ENCODE measurements around the gene STK36. TPM values are rescaled to one million over a fixed set of nuclear protein-coding genes. Genes with fewer than 3 reads are reported as not detected.

STK36 gene
- polyA plus RNA-seq, 1 experiment, result 53.1 TPM

DNA sequence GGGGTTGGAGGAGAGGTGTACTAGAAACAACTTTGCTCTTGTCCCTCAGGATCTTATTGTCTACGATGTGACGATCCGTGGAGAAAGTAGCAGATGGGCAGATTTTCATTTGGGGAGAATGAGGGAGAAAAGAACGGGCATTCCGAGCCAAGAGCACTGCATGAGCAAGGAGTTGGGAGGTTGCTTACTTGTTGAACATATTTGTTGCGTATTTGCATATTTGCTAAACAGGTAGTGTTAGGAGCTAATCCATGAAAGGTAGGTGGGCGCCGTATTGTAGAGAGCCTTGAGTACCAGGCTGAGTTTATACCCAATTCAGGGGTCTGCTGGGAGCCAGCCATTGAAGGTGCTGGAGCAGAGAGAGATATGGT is 11.9 kb upstream of the STK36 start:
- POLR2A ChIA-PET, result interaction anchor here (0.6 to 3.0 kb wide), 9 partner anchors 8 to 418 kb away, joined by 3 to 24 read pairs (median 5); partner anchors contain the start of genes PLCD4, RNF25, STK36 and TTLL4
- Histone ChIP-seq H3K27ac (ENCODE audit: low read depth, low read length) (peak overlapping the region; percentile 21), H3K9me3 (ENCODE audit: control insufficient read depth, insufficient read depth, low read length) (peaks cover 3% of the 10 kb centered on the region; the same call in 1 of the 2 replicates), H3K4me3 (ENCODE audit: low read depth, low read length) (peak overlapping the region; percentile 91), H3K27me3 (ENCODE audit: control insufficient read depth, insufficient read depth, low read length) (no peaks in the 10 kb centered on the region)
- TF ChIP-seq, protein P1, sequence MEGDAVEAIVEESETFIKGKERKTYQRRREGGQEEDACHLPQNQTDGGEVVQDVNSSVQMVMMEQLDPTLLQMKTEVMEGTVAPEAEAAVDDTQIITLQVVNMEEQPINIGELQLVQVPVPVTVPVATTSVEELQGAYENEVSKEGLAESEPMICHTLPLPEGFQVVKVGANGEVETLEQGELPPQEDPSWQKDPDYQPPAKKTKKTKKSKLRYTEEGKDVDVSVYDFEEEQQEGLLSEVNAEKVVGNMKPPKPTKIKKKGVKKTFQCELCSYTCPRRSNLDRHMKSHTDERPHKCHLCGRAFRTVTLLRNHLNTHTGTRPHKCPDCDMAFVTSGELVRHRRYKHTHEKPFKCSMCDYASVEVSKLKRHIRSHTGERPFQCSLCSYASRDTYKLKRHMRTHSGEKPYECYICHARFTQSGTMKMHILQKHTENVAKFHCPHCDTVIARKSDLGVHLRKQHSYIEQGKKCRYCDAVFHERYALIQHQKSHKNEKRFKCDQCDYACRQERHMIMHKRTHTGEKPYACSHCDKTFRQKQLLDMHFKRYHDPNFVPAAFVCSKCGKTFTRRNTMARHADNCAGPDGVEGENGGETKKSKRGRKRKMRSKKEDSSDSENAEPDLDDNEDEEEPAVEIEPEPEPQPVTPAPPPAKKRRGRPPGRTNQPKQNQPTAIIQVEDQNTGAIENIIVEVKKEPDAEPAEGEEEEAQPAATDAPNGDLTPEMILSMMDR (IDR thresholded peaks at IDR 0.05; ENCODE audit: low read depth, low read length), result no peak
- DNase-seq (ENCODE audit: low read depth, low spot score), result no peak
- CTCF ChIA-PET, result interaction anchor here (0.6 to 5.2 kb wide), 10 partner anchors 11 to 188 kb away, joined by 3 to 72 read pairs (median 3); partner anchors contain the start of genes RNF25 and STK36

DNA sequence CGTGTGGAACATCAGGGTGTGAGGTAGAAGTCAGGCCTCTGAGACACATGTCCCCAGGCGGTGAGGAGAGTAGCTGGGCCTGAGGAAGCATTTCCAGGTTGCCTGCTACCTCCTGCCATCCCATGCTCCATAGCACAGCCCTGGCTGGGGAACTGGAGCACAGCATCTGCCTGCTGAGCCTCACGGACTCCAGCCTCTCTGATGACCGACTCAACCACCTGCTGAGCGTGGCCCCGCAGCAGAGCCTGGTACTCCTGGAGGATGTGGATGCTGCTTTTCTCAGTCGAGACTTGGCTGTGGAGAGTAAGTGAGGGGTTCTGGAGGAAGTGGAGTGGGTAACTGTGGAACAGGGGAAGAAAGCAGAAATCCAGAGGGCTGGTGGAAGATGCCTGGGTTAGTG is 9.5 kb upstream of the STK36 start:
- H3K9me3 ChIP-seq (ENCODE audit: control insufficient read depth, insufficient read depth, low read length), result peaks cover 3% of the 10 kb centered on the region; the same call in 1 of the 2 replicates
- CTCF ChIA-PET, result interaction anchor here (5.2 kb wide), 1 partner anchor 13 kb away, joined by 32 read pairs; no protein-coding TSS in a partner anchor
- no peak overlapping the region for H3K4me3 ChIP-seq (ENCODE audit: low read depth, low read length)
- DNase-seq (ENCODE audit: low read depth, low spot score), result no peak
- TF ChIP-seq, protein P1 (IDR thresholded peaks at IDR 0.05; ENCODE audit: low read depth, low read length), result no peak
- POLR2A ChIA-PET, result interaction anchor here (1.3 kb wide), 1 partner anchor 10 kb away, joined by 3 read pairs; the partner anchor contains the start of gene STK36
- H3K27ac ChIP-seq (ENCODE audit: low read depth, low read length), result no peak overlapping the region
- H3K27me3 ChIP-seq (ENCODE audit: control insufficient read depth, insufficient read depth, low read length), result no peaks in the 10 kb centered on the region

DNA sequence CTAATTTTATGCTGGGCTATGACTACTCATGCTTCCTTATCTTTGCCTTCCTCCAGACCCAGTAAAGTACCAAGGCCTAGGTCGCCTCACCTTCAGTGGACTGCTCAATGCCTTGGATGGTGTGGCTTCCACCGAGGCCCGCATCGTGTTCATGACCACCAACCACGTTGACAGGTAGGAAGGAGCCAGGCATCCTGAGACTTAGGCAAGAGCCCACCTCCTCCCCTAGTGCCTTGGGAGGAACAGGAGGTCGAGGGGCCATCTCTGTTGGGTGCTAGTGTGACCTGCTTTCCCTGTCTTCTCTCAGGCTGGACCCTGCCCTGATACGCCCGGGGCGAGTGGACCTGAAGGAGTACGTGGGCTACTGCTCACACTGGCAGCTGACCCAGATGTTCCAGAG is 9.1 kb upstream of the STK36 start:
- ChIA-PET CTCF (no interaction called here), POLR2A (interaction anchor here (0.5 kb wide), 1 partner anchor 38 kb away, joined by 4 read pairs; no protein-coding TSS in a partner anchor)
- Histone ChIP-seq H3K9me3 (ENCODE audit: control insufficient read depth, insufficient read depth, low read length) (peaks cover 3% of the 10 kb centered on the region; the same call in 1 of the 2 replicates), H3K27ac (ENCODE audit: low read depth, low read length) (no peak overlapping the region), H3K4me3 (ENCODE audit: low read depth, low read length) (no peak overlapping the region), H3K27me3 (ENCODE audit: control insufficient read depth, insufficient read depth, low read length) (no peaks in the 10 kb centered on the region)
- no peak for DNase-seq (ENCODE audit: low read depth, low spot score)
- TF ChIP-seq, protein P1 (IDR thresholded peaks at IDR 0.05; ENCODE audit: low read depth, low read length), result no peak

DNA sequence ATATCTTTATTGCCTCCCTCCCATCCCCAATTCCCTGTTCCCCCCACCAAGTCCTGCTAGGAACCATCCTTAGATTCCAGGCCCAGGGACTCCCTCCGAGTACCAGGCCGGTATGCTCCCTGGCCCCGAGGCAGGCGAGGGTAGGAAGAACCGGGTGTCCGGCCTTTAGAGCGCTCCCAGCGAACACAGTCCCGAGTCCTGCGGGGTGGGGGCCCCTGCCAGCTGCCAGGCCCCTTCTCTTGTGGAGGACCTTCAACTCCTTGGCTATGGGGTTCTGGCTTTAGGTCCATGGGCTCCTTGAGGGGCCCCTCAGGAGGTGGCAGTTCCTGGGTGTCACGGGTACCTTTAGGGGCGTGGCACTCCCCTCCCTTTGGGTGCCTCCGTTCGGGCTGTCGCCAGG is 8.0 kb upstream of the STK36 start:
- TF ChIP-seq, protein P1 (IDR thresholded peaks at IDR 0.05; ENCODE audit: low read depth, low read length), result no peak
- ChIA-PET POLR2A (interaction anchor here (1.0 kb wide), 1 partner anchor 8 kb away, joined by 3 read pairs; the partner anchor contains the start of genes RNF25 and STK36), CTCF (no interaction called here)
- Histone ChIP-seq H3K9me3 (ENCODE audit: control insufficient read depth, insufficient read depth, low read length) (peaks cover 3% of the 10 kb centered on the region; the same call in 1 of the 2 replicates), H3K27ac (ENCODE audit: low read depth, low read length) (no peak overlapping the region), H3K4me3 (ENCODE audit: low read depth, low read length) (no peak overlapping the region), H3K27me3 (ENCODE audit: control insufficient read depth, insufficient read depth, low read length) (no peaks in the 10 kb centered on the region)
- no peak for DNase-seq (ENCODE audit: low read depth, low spot score)

DNA sequence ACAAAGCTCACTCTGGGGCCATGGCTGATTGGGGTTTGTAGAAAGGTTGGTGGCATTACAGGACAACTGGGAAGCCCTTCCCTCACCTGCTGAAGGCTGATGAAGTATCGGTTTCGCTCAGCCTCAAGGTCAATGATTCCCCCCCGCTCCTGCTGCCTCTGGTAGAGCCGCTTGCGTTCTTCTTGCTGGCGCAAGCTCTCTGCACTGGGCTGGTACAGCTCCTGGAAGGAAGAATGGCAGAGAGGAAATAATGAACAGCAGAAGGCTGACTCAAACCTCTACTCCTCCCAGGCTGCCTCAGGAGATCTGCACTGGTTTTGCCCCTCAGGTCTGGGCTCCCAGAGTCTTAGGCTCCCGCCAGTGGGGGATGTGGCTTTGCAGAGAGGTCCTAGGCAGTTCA is 7.2 kb upstream of the STK36 start:
- Histone ChIP-seq H3K27ac (ENCODE audit: low read depth, low read length) (no peak overlapping the region), H3K27me3 (ENCODE audit: control insufficient read depth, insufficient read depth, low read length) (no peaks in the 10 kb centered on the region), H3K4me3 (ENCODE audit: low read depth, low read length) (no peak overlapping the region), H3K9me3 (ENCODE audit: control insufficient read depth, insufficient read depth, low read length) (no peaks in the 10 kb centered on the region)
- TF ChIP-seq, protein P1 (IDR thresholded peaks at IDR 0.05; ENCODE audit: low read depth, low read length), result no peak
- no peak for DNase-seq (ENCODE audit: low read depth, low spot score)
- ChIA-PET CTCF (no interaction called here), POLR2A (no interaction called here)

Data from AG04450 (cell line).